GM04504 (cell line): ENCODE data around the gene CDH22.

Experiments used
- DNase-seq: peaks from one replicate; pipeline ENCODE4 v3.0.0-alpha.2; 2012; ENCODE audit warnings: low read depth

The CDH22 gene

DNA sequence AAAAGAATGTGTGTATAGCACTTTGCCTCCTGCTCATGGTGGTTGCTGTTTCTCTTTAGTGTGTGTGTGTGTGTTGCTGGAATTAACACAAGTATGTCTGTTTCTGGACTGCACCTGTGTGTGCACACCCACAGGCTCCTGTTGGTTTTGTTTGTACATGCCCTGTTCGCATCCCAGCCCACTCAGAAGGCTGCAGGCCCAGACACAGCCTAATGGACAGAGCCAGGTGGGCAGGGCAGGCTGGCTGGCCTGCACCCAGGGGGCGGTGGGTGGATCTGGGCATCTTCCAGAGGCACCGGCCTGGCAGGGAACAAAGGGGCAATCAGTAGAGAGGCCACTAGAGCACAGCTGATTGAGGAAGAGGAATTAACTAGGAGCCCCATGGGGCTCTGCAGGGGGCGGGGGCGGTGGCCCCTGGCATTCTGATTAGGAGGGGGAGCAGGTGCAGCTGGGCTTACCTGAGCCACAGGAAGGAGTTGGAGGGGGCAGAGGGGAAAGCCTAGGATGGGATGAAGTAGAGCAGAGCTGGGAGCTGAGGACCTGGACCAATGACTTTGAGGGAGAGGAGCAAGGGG lies 168.3 kb downstream of the CDH22 start:
- no peak for DNase-seq

DNA sequence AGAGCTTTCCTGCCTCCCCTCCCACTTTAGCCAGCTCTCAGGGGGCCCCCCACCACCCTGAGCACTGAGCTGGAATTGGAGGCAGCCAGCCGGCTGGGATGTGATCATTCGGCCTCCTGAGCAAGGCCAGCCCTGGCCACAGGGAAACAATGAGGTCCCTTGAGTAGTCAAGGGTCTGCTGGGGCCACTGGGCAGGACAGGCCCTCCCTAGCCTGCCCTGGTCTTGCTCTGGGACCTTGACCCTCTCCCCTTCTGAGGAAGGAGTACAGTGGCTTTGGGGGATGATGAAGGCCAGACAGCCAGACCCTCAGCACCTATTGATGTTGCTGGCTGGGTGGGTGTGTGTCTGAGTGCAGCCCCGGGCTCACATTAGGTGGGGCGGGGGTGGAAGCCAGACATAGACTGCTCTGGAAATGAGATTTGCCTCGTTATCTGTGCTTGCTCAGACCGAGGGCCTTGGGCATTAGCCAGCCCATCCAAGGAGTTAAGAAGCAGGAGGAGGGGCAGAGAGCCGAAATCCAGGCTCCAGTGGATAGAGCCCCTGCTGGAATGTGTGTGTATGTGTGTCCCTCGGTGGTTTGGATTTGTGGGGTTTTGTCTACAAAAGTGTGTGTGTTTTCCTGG lies 168.9 kb downstream of the CDH22 start:
- no peak for DNase-seq

DNA sequence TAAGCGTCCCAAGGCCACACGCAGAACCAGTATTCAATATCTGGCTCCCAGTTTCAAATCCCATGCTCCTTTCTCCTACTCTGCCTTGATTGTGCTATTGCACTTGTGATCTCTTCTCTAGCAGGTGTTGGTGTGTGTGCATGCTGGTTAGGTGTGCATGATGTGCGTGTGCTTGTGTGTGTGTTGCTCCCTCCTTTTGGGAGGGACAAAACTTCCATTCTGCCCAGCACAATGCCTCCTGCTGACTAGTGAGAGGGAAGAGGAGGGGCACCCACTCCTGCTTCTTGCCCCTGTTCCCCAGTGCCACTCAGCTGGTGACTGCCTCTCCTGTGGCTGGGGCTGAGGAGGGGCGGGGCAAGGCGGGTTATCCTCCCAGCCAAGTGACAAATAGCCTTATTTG lies 170.5 kb downstream of the CDH22 start:
- no peak for DNase-seq

DNA sequence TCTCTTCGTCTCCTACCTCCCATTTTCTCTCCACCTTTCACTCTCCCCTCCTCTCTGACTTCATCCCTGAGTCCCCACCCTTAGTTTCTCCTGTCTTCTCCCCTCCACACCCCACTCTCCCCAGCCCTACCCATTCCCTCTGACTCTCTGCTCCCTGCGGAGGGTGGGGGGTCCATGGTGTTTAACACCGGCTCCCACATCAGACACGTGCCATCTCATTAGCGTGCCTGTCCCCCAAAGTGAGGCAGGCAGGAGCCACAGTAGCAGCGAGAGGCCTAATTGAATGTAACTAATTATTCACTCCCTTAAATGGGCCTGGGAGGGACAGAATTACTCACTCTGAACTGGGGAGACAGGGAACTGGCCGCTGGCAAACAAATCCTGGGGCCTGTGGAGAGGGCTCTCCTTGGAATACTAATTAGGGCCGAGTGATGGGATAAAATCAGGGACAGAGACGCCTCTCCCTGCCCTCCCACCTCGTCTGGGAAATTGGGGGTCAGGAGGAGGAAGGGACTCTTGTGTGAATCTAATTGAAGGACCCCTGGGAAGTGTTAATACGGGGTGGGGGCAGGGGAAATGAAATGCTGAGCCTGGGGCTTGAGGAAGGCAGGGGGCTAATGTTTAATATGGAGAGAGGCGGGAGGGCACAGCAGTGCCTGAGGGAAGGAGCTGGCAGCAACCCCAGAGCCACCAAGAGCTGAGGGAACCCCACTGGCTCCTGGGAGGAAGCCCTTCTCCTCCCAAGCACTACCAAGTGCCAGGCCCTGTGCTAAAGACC lies 172.3 kb downstream of the CDH22 start:
- DNase-seq, result no peak

DNA sequence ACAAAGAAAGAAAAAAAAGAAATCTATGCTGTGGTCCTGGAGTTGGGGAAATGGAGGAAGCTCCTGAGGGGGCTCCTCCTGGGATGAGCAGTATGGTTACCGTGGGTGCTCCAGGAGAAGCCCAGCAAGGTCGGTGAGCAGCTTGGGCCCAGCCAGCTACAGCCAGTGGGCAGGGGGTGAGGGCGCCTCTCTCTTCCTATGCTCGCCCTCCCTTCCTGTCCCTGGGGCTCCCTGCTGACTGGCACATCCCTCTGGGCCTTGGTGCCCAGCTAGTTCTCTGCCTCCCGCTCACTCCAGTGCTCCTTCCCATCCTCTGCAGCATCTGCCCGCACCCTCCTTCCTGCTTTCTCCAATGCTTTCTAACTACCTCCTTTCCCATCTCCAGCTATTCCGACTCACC lies 173.6 kb downstream of the CDH22 start:
- no peak for DNase-seq

DNA sequence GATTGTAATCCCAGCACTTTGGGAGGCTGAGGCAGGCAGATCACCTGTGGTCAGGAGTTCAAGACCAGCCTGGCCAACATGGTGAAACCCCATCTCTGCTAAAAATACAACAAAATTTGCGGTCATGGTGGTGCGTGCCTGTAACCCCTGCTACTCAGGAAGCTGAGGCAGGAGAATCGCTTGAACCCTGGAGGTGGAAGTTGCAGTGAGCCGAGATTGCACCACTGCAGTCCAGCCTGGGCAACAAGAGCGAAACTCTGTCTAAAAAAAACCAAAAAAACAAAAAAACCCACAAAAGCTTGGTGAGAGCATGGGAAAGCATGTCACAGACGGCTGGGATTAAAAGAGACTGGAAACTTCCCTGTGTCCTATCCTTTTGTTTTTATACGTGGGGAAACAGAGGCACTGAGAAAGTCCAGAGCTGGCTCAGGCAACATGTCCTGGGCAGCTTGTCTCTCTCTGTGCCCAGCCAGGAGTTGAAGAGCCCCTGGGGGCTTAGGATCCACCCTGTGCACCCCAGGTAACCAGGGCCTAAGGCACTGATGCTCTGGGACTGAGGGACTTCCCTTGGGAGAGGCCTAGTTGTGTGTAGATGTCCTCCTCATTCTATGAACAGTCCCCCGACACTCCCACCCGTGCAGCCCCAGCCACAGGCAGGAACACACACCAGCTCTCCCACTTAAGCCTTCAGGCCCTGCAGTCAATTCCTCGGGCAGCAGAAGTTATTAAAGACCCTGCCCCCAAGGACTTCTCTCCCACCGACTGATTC lies 174.2 kb downstream of the CDH22 start:
- no peak for DNase-seq

DNA sequence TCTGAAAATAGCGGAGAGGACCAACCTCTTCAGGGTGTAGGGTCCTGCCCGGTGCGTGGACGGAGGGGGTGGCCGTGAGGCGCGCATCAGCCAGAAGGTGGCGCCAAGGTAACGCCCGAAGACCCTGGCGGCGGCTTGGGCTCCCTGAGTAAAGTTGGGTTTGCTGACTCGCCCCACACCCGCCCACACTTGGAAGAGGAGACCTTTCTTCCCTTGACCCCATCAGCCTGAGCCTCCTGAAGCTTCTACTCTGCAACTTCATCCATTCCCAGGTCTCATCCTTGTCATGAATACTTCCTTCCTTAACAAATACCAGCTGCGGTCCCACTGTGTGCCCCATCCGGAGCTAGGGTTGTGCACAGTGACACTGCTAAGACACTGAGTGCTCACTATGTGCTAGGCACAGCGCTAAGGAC lies 175.6 kb downstream of the CDH22 start:
- no peak for DNase-seq

DNA sequence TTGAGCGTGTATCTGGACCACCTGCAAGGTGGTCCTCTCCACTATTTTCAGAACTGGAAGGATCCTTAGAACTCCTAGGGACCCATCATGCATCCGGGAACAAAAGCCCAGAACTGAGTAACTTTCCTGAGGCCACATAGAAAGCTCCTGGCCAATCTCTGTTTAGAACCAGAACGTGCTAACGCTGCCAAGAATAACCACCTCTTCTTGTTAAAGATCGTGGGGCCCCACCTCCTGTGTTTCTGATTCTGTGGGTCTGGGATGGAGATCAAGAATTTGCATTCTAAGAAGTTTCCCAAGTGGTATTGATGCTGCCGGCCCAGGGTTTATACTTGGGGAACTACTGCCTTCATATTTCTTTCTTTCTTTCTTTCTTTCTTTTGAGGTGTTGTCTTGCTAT lies 176.9 kb downstream of the CDH22 start:
- DNase-seq, result no peak

DNA sequence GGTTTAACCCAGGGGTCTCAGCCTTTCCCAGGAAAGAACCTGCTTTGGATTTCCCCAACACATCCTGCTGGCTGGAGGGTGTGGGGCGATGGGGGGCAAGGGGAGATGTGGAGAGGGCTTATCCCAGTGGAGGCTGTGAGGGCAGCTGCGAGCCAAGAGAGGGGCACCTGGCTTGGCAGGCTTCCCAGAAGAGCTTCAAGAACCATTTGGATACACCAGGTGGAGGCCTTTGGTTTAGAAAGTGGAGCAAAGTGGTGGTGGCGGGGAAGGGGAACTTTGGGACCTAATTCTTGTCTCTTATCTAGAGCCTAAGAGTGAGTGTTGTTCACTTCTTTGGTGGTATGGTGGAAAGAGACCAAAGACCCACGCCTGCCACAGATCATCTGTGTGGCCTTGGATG lies 177.8 kb downstream of the CDH22 start:
- DNase-seq, result no peak

DNA sequence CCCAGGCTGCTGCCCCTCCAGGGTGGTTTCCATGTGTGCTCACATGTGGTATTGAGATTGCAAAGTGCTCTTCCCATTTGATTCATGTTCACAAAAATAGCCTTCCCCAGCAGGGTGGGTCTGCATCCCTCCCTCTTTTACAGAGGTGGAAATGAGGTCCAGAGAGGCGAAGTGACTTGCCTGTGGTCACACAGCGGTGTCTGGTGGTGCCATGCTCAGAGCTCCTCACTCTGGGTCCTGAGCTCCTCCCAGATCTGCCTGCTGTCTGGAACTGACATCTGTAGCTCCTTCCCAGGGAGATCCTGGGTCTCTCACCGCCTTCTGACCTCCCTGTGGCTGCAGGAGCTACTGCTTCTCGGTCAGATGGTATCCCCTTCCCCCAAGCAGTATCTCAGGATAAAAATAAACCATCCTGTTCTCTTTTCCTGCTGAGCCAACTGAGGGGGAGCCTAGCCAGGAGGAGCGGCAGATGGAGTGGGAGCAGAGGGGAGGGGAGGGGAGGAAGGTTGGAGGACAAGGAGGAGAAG lies 178.3 kb downstream of the CDH22 start:
- DNase-seq, result no peak

DNA sequence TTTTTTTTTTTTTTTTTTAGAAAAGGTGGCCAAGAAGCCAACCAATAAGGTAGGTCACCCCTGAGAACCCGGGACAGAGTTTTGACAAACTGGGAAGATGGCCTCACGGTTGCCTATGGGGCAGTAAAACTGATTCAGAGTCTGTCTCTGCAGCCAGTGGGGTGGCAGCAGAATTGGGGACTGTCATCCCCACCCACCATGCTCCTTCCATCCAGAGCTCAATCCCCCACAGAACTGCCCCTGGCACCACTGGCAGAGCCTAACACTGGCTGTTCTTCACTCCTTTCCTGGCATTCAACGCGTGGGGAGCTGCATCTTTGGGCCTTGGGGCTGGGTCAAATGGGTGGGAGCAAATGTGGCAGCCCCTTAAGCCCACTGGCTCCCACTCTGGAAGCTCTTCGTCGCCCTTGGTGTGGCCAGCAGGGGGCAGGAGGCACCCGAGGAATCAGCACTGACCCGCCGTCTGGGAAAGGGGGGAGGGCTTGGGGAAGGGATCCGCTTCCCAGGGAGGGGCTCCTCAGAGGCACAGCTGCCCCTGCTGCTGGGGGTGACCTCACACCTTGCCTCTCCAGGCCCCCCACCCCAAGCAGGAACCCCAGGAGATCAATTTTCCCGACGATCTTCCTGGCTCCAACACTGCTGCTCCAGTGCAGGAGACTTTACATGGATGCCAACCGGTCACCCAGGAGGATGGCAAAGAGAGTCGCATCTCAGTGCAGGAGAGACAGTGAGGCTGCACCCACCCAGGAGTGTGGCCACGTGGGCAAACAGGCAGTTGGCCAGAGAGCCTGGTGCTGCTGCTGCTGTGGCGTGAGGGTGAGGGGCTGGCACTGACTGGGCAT lies 179.8 kb downstream of the CDH22 start:
- no peak for DNase-seq

DNA sequence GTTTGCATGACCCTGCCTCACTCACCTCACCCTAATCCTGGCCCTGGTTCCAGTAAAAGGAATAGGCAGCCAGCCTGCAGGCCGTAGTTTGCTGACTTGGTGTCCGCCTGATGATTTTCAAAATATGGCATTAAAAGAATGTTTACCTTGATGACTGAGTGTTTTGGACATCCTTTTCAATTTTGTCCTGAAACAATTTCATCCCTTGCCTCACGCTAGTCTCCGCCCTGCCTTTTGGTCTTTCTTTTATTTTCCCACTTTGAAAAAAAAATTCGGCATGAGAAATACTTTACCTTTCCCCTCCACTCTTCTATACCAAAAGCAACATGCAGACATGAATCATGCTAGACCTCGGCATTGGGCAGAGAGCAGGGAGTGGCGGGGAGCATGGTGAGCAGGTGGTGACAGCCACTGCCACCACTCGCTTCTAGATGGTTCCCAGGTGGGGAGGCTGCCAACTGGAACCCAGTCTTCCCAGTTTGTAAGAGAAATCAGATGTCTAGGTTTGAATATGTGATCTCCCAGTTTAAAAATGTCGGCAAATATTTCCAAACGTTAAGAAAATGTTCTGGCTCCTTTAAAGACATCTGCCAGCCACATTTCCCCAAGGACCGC lies 180.8 kb downstream of the CDH22 start:
- DNase-seq, result no peak

DNA sequence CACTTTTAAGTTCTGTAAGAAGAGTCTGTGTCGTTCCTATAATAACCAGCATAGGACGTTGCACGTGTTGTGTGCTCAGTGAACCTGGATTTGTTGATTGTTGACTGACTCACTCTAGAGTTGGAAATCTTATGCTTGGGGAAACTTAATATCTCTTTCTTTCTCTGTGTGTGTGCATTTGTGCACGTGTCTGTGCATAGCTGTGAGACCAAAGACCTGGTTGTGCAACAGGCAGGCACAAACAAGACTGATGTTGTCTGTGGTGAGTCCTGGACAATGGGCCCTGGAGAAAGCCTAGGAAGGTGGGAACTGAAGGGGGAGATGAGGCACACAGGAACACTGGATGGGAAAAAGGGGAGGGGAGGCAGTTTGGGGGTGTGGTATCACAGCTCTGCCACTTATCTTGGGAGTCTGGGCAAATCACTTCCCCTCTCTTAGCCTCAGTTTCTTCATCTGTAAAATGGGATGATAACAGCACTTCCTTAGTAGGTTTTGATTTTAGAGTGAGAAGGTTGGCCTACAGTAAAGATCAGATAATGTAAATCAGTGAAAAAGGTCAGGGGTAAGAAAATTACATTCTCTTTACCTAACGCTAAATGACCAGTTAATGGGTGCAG lies 181.8 kb downstream of the CDH22 start:
- DNase-seq, result no peak
